Esophagus squamous epithelium (tissue), 5 donors: ENCODE data around the gene RABGAP1. TPM values are rescaled to one million over a fixed set of nuclear protein-coding genes. Genes with fewer than 3 reads are reported as not detected.
A peak's percentile ranks its signal among the peaks of the same experiment; 100 is the strongest.

Source experiments
- DNase-seq: peaks from one replicate; lab custom pipeline; 2025; lab: John Stamatoyannopoulos, UW
- H3K27ac ChIP-seq, 4 donors: fragments of 200-600 bp; sonication (generic); one replicate each; pipeline ENCODE4 v1.5.1; 2016 to 2019; ENCODE audit warnings: mild to moderate bottlenecking in 1 of 4
- H3K27me3 ChIP-seq, 4 donors: fragments of 200-600 bp; sonication (generic); 1 replicate in 3 of 4; 2 replicates in 1 of 4; pipeline versions ENCODE4 v1.5.1 to v1.6.0; 2017 to 2021; ENCODE audit warnings: antibody characterized with exemption in 1 of 4
- H3K36me3 ChIP-seq, 3 donors: fragments of 200-600 bp; sonication (generic); one replicate each; pipeline ENCODE4 v1.5.1; 2016 to 2019
- H3K4me1 ChIP-seq, 3 donors: fragments of 200-600 bp; sonication (generic); one replicate each; pipeline ENCODE4 v1.5.1; 2017 to 2019
- H3K4me3 ChIP-seq, 4 donors: fragments of 200-600 bp; sonication (generic); 1 replicate in 3 of 4; 2 replicates in 1 of 4; pipeline ENCODE4 v1.5.1; 2016 to 2019; ENCODE audit warnings: mild to moderate bottlenecking in 2 of 4, moderate library complexity in 1 of 4
- H3K9me3 ChIP-seq, 3 donors: fragments of 200-600 bp; sonication (generic); one replicate each; pipeline ENCODE4 v1.5.1; 2016 to 2019
- POLR2A ChIP-seq, 4 donors: fragments of 450-650 bp; IDR thresholded peaks; one replicate each; pipeline ENCODE4 v1.6.1; 2017; ENCODE audit warnings: antibody characterized with exemption in 4 of 4, mild to moderate bottlenecking in 4 of 4, moderate library complexity in 3 of 4
- WGBS, 2 donors: methylation state at CpG; one replicate each; pipeline ENCODE4 v1.1.5; 2018; 5-methylcytosine and 5-hydroxymethylcytosine counted together
- intact Hi-C: fragments of 100-400 bp; cut with DNase I; formaldehyde crosslinking; loops from one replicate; pipeline ENCODE4 v1.15.0; 2022
- total RNA-seq, 4 donors: library from RNA; depleted of rRNA; stranded (reverse); fragments of >200 nt; gene quantifications; one replicate each; pipeline ENCODE4 v1.1.0, GENCODE V29; 2016
- TF ChIP-seq, protein P1 (sequence below), 6 experiments: fragments of 450-650 bp in 4 of 6; fragments of 200-600 bp in 2 of 6; sonication (generic) in 2 of 6; IDR thresholded peaks; one replicate each; pipeline ENCODE4 v1.5.1; 2016 to 2019; ENCODE audit warnings: antibody characterized with exemption in 6 of 6, mild to moderate bottlenecking in 4 of 6, moderate library complexity in 4 of 6
- donor health status: DM: yes; HTN: yes; CAD: no.

Gene RABGAP1
- total RNA-seq, 4 donors from 2014 or later: 28.4 to 57.4 (median 33.6) TPM

DNA sequence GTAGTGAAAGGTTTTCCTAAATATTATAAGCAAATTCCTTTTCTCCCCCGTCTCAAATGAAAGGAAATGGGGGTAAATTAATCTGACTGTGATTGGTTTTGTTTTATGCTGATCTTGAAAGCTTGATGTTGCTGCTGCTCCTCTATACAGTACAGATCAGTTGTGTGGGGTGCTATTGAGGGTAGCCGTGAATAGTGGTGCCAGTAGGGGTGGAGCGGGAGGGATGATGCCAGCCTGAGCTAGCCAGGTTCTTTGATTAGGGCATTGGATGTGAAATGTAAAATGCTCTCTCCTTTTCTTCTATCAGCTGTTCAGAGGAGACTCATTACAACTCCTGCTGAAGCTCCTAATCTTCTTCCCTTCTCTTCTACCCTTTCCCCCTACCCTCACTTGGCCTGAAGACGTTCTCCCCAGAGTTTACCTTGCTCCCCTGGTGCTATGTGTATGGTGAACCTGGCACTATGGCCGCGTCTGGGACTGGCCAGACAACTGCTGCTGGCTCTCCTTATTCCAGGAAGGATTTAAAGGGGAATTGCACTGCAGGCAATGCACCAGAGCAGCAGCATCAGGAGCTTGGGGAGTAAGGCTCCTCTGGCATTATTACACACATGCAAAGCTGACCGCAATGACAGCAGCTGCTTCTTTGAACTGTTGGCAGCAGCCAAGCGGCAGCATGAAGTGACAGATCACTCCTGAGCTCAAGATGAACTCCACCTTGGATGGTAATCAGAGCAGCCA, 93.2 kb downstream of the RABGAP1 start:
- 63 to 70% methylated on average over 8 of the region's 8 CpGs for WGBS, 2 donors
- peak overlapping the region in 3 of 4 donors; percentile 6 to 45 (median 21) for H3K4me3 ChIP-seq
- H3K4me1 ChIP-seq: peaks cover 0 to 18% (median 0%) of the 10 kb centered on the region in 3 donors
- DNase-seq: no peak
- no peaks in the 10 kb centered on the region for H3K27me3 ChIP-seq
- peak overlapping the region in 3 of 4 donors; percentile 40 to 72 (median 70) for H3K27ac ChIP-seq
- H3K9me3 ChIP-seq: no peaks in the 10 kb centered on the region
- no peak for TF ChIP-seq POLR2A (IDR thresholded peaks at IDR 0.05)
- TF ChIP-seq, protein P1, sequence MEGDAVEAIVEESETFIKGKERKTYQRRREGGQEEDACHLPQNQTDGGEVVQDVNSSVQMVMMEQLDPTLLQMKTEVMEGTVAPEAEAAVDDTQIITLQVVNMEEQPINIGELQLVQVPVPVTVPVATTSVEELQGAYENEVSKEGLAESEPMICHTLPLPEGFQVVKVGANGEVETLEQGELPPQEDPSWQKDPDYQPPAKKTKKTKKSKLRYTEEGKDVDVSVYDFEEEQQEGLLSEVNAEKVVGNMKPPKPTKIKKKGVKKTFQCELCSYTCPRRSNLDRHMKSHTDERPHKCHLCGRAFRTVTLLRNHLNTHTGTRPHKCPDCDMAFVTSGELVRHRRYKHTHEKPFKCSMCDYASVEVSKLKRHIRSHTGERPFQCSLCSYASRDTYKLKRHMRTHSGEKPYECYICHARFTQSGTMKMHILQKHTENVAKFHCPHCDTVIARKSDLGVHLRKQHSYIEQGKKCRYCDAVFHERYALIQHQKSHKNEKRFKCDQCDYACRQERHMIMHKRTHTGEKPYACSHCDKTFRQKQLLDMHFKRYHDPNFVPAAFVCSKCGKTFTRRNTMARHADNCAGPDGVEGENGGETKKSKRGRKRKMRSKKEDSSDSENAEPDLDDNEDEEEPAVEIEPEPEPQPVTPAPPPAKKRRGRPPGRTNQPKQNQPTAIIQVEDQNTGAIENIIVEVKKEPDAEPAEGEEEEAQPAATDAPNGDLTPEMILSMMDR (IDR thresholded peaks at IDR 0.05): no peak
- H3K36me3 ChIP-seq: peaks cover 0 to 62% (median 0%) of the 10 kb centered on the region in 3 donors
- intact Hi-C loops: no loop called here

DNA sequence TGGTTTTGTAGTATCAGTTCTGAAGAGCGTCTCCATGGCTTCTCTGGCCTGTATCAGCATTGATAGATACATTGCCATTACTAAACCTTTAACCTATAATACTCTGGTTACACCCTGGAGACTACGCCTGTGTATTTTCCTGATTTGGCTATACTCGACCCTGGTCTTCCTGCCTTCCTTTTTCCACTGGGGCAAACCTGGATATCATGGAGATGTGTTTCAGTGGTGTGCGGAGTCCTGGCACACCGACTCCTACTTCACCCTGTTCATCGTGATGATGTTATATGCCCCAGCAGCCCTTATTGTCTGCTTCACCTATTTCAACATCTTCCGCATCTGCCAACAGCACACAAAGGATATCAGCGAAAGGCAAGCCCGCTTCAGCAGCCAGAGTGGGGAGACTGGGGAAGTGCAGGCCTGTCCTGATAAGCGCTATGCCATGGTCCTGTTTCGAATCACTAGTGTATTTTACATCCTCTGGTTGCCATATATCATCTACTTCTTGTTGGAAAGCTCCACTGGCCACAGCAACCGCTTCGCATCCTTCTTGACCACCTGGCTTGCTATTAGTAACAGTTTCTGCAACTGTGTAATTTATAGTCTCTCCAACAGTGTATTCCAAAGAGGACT, 94.2 kb downstream of the RABGAP1 start:
- peaks cover 0 to 25% (median 2%) of the 10 kb centered on the region in 3 donors for H3K4me1 ChIP-seq
- intact Hi-C loops: no loop called here
- DNase-seq: no peak
- H3K36me3 ChIP-seq: peaks cover 0 to 52% (median 0%) of the 10 kb centered on the region in 3 donors
- H3K27ac ChIP-seq: peak overlapping the region in 3 of 4 donors; percentile 40 to 72 (median 70)
- TF ChIP-seq POLR2A (IDR thresholded peaks at IDR 0.05): no peak
- TF ChIP-seq, protein P1 (IDR thresholded peaks at IDR 0.05): no peak
- WGBS, 2 donors: 79 to 82% methylated on average over 13 of the region's 13 CpGs
- H3K9me3 ChIP-seq: no peaks in the 10 kb centered on the region
- peak overlapping the region in 2 of 4 donors; percentile 21 to 45 for H3K4me3 ChIP-seq
- H3K27me3 ChIP-seq: no peaks in the 10 kb centered on the region

DNA sequence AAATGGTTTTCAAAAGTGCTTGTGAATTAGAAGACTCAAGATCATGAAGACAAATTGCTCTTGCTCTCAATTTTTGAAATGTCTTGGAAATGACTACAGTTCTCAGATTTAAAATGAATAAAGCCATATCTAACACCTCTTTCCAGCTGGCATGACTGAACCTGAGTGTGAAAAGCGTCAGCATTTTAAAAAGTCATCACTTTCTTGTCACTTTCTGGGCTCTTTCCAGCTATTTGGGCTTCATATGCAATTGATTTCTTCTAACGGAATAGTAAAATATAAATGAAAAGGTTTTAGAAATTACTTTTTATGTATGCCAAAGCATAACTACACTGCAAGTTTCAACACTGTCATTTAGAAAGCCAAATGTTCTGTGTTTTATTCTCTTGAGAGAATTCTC, 95.0 kb downstream of the RABGAP1 start:
- no peaks in the 10 kb centered on the region for H3K27me3 ChIP-seq
- H3K36me3 ChIP-seq: peaks cover 0 to 44% (median 0%) of the 10 kb centered on the region in 3 donors
- intact Hi-C loops: no loop called here
- 39 to 52% methylated on average over 2 of the region's 2 CpGs for WGBS, 2 donors
- H3K9me3 ChIP-seq: no peaks in the 10 kb centered on the region
- H3K27ac ChIP-seq: peak overlapping the region in 3 of 4 donors; percentile 54 to 72 (median 70)
- H3K4me3 ChIP-seq: peak overlapping the region in 2 of 4 donors; percentile 21 to 45
- TF ChIP-seq POLR2A (IDR thresholded peaks at IDR 0.05): no peak
- TF ChIP-seq, protein P1 (IDR thresholded peaks at IDR 0.05): no peak
- H3K4me1 ChIP-seq: peaks cover 0 to 25% (median 2%) of the 10 kb centered on the region in 3 donors
- no peak for DNase-seq

DNA sequence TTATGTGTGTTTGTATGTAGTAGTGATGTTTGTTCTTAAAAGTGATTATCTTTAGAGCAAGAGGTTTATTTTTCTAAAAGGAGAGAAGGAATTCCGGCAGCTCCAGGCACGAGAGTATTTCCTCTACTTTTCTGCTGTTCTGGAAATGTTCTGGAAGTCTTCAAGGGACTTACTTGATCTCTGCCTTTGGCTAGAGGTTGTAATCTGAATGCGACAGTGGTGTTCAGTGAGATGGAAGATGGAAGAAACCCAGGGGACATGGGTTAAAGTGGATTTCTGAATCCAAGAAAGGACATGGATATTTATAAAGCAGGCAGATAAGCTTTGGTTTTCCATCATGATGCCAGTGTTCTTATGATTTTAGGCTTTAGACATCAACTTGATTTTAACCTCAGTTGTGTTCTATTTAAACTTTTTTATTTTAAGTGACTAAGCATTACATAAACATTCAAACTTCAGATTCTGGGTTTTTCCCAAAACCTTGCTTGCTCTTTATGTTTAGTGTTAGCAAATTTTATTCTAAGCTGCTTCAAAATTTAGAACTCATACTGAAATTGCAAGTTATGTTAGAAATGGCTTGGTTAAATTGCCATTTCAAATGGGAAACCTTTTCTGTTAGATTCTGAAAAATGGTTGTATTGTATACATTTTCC, 96.2 kb downstream of the RABGAP1 start:
- 57 to 76% methylated on average over 3 of the region's 3 CpGs for WGBS, 2 donors
- Histone ChIP-seq H3K27me3 (no peaks in the 10 kb centered on the region), H3K27ac (peak overlapping the region in 3 of 4 donors; percentile 54 to 70 (median 70)), H3K36me3 (peaks cover 0 to 41% (median 0%) of the 10 kb centered on the region in 3 donors), H3K4me1 (peaks cover 0 to 20% (median 2%) of the 10 kb centered on the region in 3 donors), H3K4me3 (peak overlapping the region in 1 of 4 donors; percentile 7), H3K9me3 (no peaks in the 10 kb centered on the region)
- intact Hi-C loops: no loop called here
- TF ChIP-seq, protein P1 (IDR thresholded peaks at IDR 0.05): no peak
- TF ChIP-seq POLR2A (IDR thresholded peaks at IDR 0.05): no peak
- DNase-seq: no peak
